Activated T-cell treated with anti-CD3 and anti-CD28 coated beads, Interleukin-2, amount 50 U/mL, for 4 hours (primary cell): ENCODE results near the gene CLEC2D. TPM values are rescaled to one million over a fixed set of nuclear protein-coding genes. Genes with fewer than 3 reads are reported as not detected.

Source experiments
- ATAC-seq, 2 donors: fragments of 200-7000 bp; cut with Tn5 transposase; one replicate each; pipeline ENCODE4 v1.10.0; 2021
- DNase-seq: peaks from one replicate; pipeline ENCODE4 v3.0.0-alpha.2; 2020
- H3K27me3 Mint-ChIP-seq: one replicate; pipeline ENCODE4 v1.8.0; 2021; ENCODE audit warnings: low read depth, mixed read lengths
- H3K36me3 Mint-ChIP-seq: one replicate; pipeline ENCODE4 v1.8.0; 2022; ENCODE audit warnings: mixed read lengths; ENCODE audit not compliant: insufficient read depth
- H3K4me1 Mint-ChIP-seq: one replicate; pipeline ENCODE4 v1.8.0; 2021; ENCODE audit warnings: low read depth, mixed read lengths
- H3K4me3 Mint-ChIP-seq: one replicate; pipeline ENCODE4 v1.8.0; 2021; ENCODE audit warnings: mild to moderate bottlenecking, moderate library complexity, mixed read lengths
- H3K9me3 Mint-ChIP-seq: one replicate; pipeline ENCODE4 v1.8.0; 2021; ENCODE audit warnings: mixed read lengths
- total RNA-seq, 3 donors: library from RNA; stranded (reverse); gene quantifications; one replicate each; pipeline ENCODE4 v1.2.1, GENCODE V29; 2021

Gene CLEC2D
- total RNA-seq, 3 donors from 2014 or later = 278 to 321 (median 282) TPM

- H3K4me3 Mint-ChIP-seq = peak overlapping the region; percentile 96
- ATAC-seq (peak; percentile 3 to 6), DNase-seq (no peak)
- peaks cover 12% of the 10 kb centered on the region for H3K36me3 Mint-ChIP-seq
- H3K27me3 Mint-ChIP-seq = no peaks in the 10 kb centered on the region
- H3K4me1 Mint-ChIP-seq = peaks cover 62% of the 10 kb centered on the region
- H3K9me3 Mint-ChIP-seq = peaks cover 8% of the 10 kb centered on the region
Measured at GRCh38 chr12:9646794-9647781, 22.4 kb upstream of the CLEC2D start.

- ATAC-seq = peak; percentile 70 to 76
- peaks cover 62% of the 10 kb centered on the region for H3K4me1 Mint-ChIP-seq
- H3K36me3 Mint-ChIP-seq = peaks cover 15% of the 10 kb centered on the region
Measured at GRCh38 chr12:9647825-9648700, 21.4 kb upstream of the CLEC2D start.

GRCh38 chr12:9648701-9649531 lies 20.6 kb upstream of the CLEC2D start:
- no peaks in the 10 kb centered on the region for H3K27me3 Mint-ChIP-seq
- peaks cover 62% of the 10 kb centered on the region for H3K4me1 Mint-ChIP-seq
- DNase-seq (no peak), ATAC-seq (peak in 1 of 2 donors; percentile 4)
- peaks cover 23% of the 10 kb centered on the region for H3K36me3 Mint-ChIP-seq
- peaks cover 7% of the 10 kb centered on the region for H3K9me3 Mint-ChIP-seq
- peak overlapping the region; percentile 96 for H3K4me3 Mint-ChIP-seq

More at GRCh38 chr12:9647825-9648700, 21.4 kb upstream of the CLEC2D start:
- Mint-ChIP-seq H3K4me3 (peak overlapping the region; percentile 96), H3K9me3 (peaks cover 8% of the 10 kb centered on the region), H3K27me3 (no peaks in the 10 kb centered on the region)
- DNase-seq = peak; percentile 79

GRCh38 chr12:9649532-9649940 lies 20.0 kb upstream of the CLEC2D start:
- peaks cover 10% of the 10 kb centered on the region for H3K9me3 Mint-ChIP-seq
- DNase-seq = no peak
- H3K36me3 Mint-ChIP-seq = peaks cover 27% of the 10 kb centered on the region
- ATAC-seq = no peak
- peaks cover 63% of the 10 kb centered on the region for H3K4me1 Mint-ChIP-seq
- H3K4me3 Mint-ChIP-seq = peak overlapping the region; percentile 96
- H3K27me3 Mint-ChIP-seq = no peaks in the 10 kb centered on the region

- DNase-seq (no peak), ATAC-seq (no peak)
- H3K27me3 Mint-ChIP-seq = no peaks in the 10 kb centered on the region
- peaks cover 63% of the 10 kb centered on the region for H3K4me1 Mint-ChIP-seq
- H3K9me3 Mint-ChIP-seq = peaks cover 9% of the 10 kb centered on the region
- peaks cover 33% of the 10 kb centered on the region for H3K36me3 Mint-ChIP-seq
- H3K4me3 Mint-ChIP-seq = peak overlapping the region; percentile 96
Measured at GRCh38 chr12:9650151-9650576, 19.3 kb upstream of the CLEC2D start.

- peaks cover 5% of the 10 kb centered on the region for H3K9me3 Mint-ChIP-seq
- H3K4me1 Mint-ChIP-seq = peaks cover 67% of the 10 kb centered on the region
- H3K4me3 Mint-ChIP-seq = peak overlapping the region; percentile 96
- no peak for DNase-seq
- peaks cover 45% of the 10 kb centered on the region for H3K36me3 Mint-ChIP-seq
- peak in 1 of 2 donors; percentile 8 for ATAC-seq
- H3K27me3 Mint-ChIP-seq = no peaks in the 10 kb centered on the region
Measured at GRCh38 chr12:9651265-9651729, 18.2 kb upstream of the CLEC2D start.

- peaks cover 80% of the 10 kb centered on the region for H3K36me3 Mint-ChIP-seq
- H3K4me1 Mint-ChIP-seq = peaks cover 93% of the 10 kb centered on the region
- no peak overlapping the region for H3K4me3 Mint-ChIP-seq
- no peaks in the 10 kb centered on the region for H3K27me3 Mint-ChIP-seq
- H3K9me3 Mint-ChIP-seq = peaks cover 11% of the 10 kb centered on the region
- DNase-seq (no peak), ATAC-seq (no peak)
Measured at GRCh38 chr12:9660046-9660445, 9.5 kb upstream of the CLEC2D start.

GRCh38 chr12:9661720-9662119 lies 7.8 kb upstream of the CLEC2D start:
- ATAC-seq = no peak
- peaks cover 11% of the 10 kb centered on the region for H3K9me3 Mint-ChIP-seq
- no peak overlapping the region for H3K4me3 Mint-ChIP-seq
- H3K4me1 Mint-ChIP-seq = peaks cover 87% of the 10 kb centered on the region
- peaks cover 66% of the 10 kb centered on the region for H3K36me3 Mint-ChIP-seq
- DNase-seq = no peak
- no peaks in the 10 kb centered on the region for H3K27me3 Mint-ChIP-seq

GRCh38 chr12:9662488-9662887 lies 7.0 kb upstream of the CLEC2D start:
- H3K36me3 Mint-ChIP-seq = peaks cover 63% of the 10 kb centered on the region
- no peak for ATAC-seq
- peaks cover 11% of the 10 kb centered on the region for H3K9me3 Mint-ChIP-seq
- H3K4me1 Mint-ChIP-seq = peaks cover 87% of the 10 kb centered on the region
- H3K27me3 Mint-ChIP-seq = no peaks in the 10 kb centered on the region
- DNase-seq = no peak
- no peak overlapping the region for H3K4me3 Mint-ChIP-seq

- Mint-ChIP-seq H3K27me3 (no peaks in the 10 kb centered on the region), H3K36me3 (peaks cover 47% of the 10 kb centered on the region), H3K4me3 (peak overlapping the region; percentile 99), H3K4me1 (peaks cover 63% of the 10 kb centered on the region), H3K9me3 (no peaks in the 10 kb centered on the region)
- peak; percentile 49 to 60 for ATAC-seq
- DNase-seq = no peak
Measured at GRCh38 chr12:9667403-9668160, 1.9 kb upstream of the CLEC2D start.

GRCh38 chr12:9668161-9669018 lies 1.1 kb upstream of the CLEC2D start:
- no peak for DNase-seq
- H3K4me1 Mint-ChIP-seq = peaks cover 61% of the 10 kb centered on the region

GRCh38 chr12:9669019-9669326 lies 540 bp upstream of the CLEC2D start:
- no peak for DNase-seq
- peak overlapping the region; percentile 99 for H3K4me3 Mint-ChIP-seq
- no peaks in the 10 kb centered on the region for H3K9me3 Mint-ChIP-seq
- H3K27me3 Mint-ChIP-seq = no peaks in the 10 kb centered on the region
- ATAC-seq = no peak
- H3K36me3 Mint-ChIP-seq = peaks cover 51% of the 10 kb centered on the region
- peaks cover 59% of the 10 kb centered on the region for H3K4me1 Mint-ChIP-seq

More at GRCh38 chr12:9668161-9669018, 1.1 kb upstream of the CLEC2D start:
- peak overlapping the region; percentile 99 for H3K4me3 Mint-ChIP-seq
- H3K27me3 Mint-ChIP-seq = no peaks in the 10 kb centered on the region
- no peaks in the 10 kb centered on the region for H3K9me3 Mint-ChIP-seq
- H3K36me3 Mint-ChIP-seq = peaks cover 50% of the 10 kb centered on the region
- no peak for ATAC-seq
